ENCODE data around the gene SPAG17. TPM values are rescaled to one million over a fixed set of nuclear protein-coding genes. Genes with fewer than 3 reads are reported as not detected.

Gene SPAG17
- total RNA-seq, 1 experiment from 2014 or later: not detected

GRCh38 chr1:118124064-118124463 lies 61.0 kb downstream of the SPAG17 start:
- Histone ChIP-seq H3K9me3 (ENCODE audit: control insufficient read depth in 1 of 2, insufficient read depth in 1 of 2, low read depth in 1 of 2, low read length in 2 of 2) (no peaks in the 10 kb centered on the region), H3K36me3 (ENCODE audit: control insufficient read depth in 1 of 2, insufficient read depth in 2 of 2, low read length in 2 of 2) (no peaks in the 10 kb centered on the region), H3K4me3 (replicated peaks in 1 of 2; ENCODE audit: low read depth in 1 of 2, low read length in 2 of 2) (no peak overlapping the region), H3K4me2 (ENCODE audit: low read length) (no peak overlapping the region), H3K9ac (ENCODE audit: low read length) (no peak overlapping the region), H2AFZ (ENCODE audit: low read depth, low read length, poor library complexity, severe bottlenecking) (no peak overlapping the region), H3K27me3 (ENCODE audit: insufficient read depth, low read length) (no peaks in the 10 kb centered on the region), H3K79me2 (ENCODE audit: insufficient read depth, low read length) (no peaks in the 10 kb centered on the region), H3K9me2 (ENCODE audit: insufficient read depth) (no peaks in the 10 kb centered on the region), H3K4me1 (ENCODE audit: control insufficient read depth in 1 of 2, insufficient read depth in 2 of 2, low read length in 2 of 2) (no peaks in the 10 kb centered on the region), H4K20me1 (ENCODE audit: insufficient read depth) (no peaks in the 10 kb centered on the region), H3K27ac (ENCODE audit: low read depth, low read length) (no peak overlapping the region)
- intact Hi-C loops (cut with micrococcal nuclease): no loop called here
- TF ChIP-seq ELF1 (IDR thresholded peaks at IDR 0.05; ENCODE audit: borderline replicate concordance, low read depth) (no peak), POLR2AphosphoS5 (IDR thresholded peaks at IDR 0.05; ENCODE audit: low read depth, low read length) (no peak), SIN3A (IDR thresholded peaks at IDR 0.05; ENCODE audit: low read depth) (no peak), CBX3 (IDR thresholded peaks at IDR 0.05; ENCODE audit: low read depth) (no peak), ZFX (IDR thresholded peaks at IDR 0.05) (no peak), CTCF (IDR thresholded peaks at IDR 0.05 in 2 of 3, conservative IDR thresholded peaks at IDR 0.05 in 1 of 3; ENCODE audit: borderline replicate concordance in 1 of 3, insufficient read depth in 1 of 3, low read depth in 2 of 3, low read length in 2 of 3) (no peak)
- TF ChIP-seq, protein P1, sequence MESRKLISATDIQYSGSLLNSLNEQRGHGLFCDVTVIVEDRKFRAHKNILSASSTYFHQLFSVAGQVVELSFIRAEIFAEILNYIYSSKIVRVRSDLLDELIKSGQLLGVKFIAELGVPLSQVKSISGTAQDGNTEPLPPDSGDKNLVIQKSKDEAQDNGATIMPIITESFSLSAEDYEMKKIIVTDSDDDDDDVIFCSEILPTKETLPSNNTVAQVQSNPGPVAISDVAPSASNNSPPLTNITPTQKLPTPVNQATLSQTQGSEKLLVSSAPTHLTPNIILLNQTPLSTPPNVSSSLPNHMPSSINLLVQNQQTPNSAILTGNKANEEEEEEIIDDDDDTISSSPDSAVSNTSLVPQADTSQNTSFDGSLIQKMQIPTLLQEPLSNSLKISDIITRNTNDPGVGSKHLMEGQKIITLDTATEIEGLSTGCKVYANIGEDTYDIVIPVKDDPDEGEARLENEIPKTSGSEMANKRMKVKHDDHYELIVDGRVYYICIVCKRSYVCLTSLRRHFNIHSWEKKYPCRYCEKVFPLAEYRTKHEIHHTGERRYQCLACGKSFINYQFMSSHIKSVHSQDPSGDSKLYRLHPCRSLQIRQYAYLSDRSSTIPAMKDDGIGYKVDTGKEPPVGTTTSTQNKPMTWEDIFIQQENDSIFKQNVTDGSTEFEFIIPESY (IDR thresholded peaks at IDR 0.05; ENCODE audit: extremely low read depth, insufficient replicate concordance, low read length): no peak
- no peak for ATAC-seq
- ChIA-PET CTCF (interaction anchor here (1.2 kb wide), 1 partner anchor 885 kb away, joined by 3 read pairs; no protein-coding TSS in a partner anchor), POLR2A (no interaction called here), RAD21 (ENCODE audit: low non-redundant PET in 1 of 2, low total read pairs in 2 of 2, uncharacterized antibody in 2 of 2, unreplicated experiment in 2 of 2) (no interaction called here)
- BruUV-seq (replicated peaks): no TSS peak
- no peak for DNase-seq (ENCODE audit: low read depth, low spot score)

Measured in HCT116 (cell line).